M059J (cell line): Measurements from ENCODE around the gene MAD2L2. TPM values are rescaled to one million over a fixed set of nuclear protein-coding genes. Genes with fewer than 3 reads are reported as not detected.

Source experiments
- DNase-seq: peaks from one replicate; pipeline ENCODE4 v3.0.0-alpha.2; 2012; ENCODE audit warnings: low read depth
- total RNA-seq: library from RNA; depleted of rRNA; stranded (reverse); fragments of >200 nt; shearing (Covaris generic); gene quantifications from 2 replicates; pipeline ENCODE4 v1.2.3, GENCODE V29; 2014

Gene MAD2L2
- total RNA-seq, 1 experiment from 2014 or later: 129 TPM

DNA sequence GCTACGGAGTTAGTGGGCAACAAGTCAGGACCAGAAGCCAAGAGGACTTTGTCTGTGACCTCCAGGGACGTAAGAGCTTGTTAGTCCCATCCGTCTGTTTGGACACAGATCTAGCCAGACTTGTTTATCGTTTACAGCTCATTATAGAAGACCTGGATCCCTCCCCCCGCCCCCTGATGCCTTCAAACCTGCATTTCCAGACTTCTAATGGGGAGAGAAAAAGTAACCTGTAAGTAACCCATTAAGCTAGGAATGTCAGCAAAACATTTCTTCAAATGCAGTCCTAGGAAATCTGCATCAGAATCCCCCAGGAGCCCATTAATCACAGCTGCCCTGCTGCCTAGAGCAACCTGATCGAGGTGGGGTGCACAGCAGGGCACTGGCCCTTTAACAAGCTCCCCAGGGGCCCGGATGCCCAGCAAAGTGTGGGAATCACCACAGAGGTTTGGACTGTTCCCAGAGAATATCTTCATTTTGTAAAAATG, 1.4 kb upstream of the MAD2L2 start:
- DNase-seq: no peak

DNA sequence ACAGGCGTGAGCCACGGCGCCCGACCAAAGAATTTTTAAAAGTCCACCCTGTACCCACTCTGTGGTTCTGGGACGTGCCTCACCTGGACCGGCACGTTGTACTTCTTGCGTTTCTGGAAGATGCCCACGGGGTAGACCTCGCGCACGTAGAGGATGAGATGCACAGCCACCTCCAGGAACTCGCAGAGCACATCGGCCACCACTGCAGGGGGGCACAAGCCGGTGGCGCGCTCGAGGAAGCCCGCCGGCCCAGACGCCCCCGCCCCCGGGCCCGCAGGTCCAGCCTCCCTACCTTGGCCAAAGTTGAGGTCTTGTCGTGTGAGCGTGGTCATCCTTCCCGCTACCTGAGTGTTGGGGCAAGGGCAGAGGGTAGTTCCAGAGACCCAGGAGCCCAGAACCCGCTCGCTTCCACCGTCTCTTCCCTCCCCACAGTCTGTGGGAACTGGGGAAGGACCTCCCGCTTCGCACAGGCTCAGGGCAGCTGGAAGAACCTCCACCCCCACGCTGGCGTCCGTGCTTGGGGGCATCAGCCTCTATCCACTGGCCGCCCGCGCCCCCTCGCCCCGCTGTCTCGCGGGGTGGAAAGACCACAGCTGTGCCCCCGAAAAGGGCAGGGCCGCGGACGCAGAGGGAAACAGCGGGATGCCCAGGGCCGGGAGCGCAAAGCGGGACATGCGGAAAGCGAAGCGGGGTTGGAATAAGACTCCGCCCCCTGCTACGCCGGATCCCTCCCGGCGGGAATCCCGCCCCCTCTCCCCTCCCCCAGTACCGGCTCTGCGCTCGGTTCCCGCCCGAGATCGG, 478 bp downstream of the MAD2L2 start:
- peak; percentile 41 for DNase-seq

- no peak for DNase-seq
Measured at GRCh38 chr1:11678442-11678841, 2.5 kb downstream of the MAD2L2 start.

DNA sequence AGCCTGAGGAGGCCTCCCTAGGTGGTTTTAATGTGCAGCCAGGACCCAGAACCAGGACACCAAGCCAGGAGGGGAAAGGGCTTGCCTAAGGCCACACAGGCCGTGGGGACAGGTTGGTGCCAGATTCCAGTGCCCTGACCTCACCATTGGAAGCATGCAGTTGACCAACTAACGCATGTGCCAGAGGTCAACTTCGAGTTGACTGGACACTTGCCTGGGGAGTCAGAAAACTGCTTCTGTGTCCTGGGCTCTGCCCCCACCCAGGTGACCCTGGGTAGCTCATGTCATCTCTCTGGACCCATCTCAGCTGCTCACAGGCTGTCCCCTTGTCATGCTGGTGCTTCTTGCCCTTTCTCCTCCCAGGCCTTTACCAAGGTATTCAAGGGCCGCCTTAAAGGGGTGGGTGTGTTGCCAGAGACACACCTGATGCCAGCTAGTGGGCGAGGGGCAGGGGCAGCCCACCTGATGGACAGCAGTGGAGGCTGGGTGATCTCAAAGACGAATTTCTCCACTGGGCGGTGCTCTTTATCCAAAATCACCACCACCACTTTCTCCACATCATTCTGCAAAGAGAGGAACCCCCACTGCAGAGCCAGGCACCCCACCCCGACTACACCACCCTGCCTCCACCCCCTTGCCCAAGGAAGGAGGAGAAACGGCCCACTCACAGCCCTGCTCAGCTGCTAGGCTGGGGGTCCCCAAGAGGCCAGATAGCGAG, 4.4 kb downstream of the MAD2L2 start:
- DNase-seq: no peak

DNA sequence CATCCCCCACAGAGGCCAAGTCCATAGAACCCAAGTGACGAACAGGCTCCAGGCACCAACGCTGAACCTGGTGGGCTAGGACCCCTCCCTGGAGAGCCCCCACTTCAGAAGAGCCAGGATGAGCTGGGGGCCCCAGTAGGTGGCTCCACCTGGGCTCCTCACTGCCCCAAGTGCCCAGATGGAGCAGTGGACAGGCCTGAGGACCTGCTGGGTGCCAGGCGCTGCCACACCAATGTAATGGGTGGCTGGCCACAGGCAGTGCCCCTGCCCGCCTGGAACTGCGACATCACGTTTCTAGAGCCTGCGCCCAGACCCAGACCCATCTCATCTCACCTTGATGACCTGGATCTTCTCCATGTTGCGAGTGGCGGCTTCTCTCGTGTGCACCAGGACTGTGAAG, 5.6 kb downstream of the MAD2L2 start:
- DNase-seq: no peak

DNA sequence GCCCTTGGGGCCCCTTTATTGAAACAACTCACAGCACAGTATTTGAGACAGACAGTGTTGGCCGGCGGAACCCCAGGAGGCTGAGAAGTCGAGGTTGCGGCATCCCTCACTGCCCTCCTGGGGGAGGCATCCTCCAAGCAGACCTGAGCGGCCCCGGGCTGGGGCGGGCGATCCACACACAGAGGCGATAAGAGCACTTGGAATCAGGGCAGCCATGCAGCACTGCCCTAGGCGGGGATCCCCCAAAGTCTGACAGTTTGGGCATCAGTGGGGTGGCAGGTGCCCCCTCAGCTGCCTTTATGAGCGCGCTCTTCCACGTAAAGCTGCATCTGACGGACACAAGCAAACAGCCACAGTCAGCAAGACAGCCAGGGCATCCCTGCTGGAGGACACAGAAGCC, 6.5 kb downstream of the MAD2L2 start:
- no peak for DNase-seq

- DNase-seq: no peak
Measured at GRCh38 chr1:11673089-11673769, 7.7 kb downstream of the MAD2L2 start.

- DNase-seq: no peak
Measured at GRCh38 chr1:11671544-11672286, 9.2 kb downstream of the MAD2L2 start.

- no peak for DNase-seq
Measured at GRCh38 chr1:11671205-11671543, 9.8 kb downstream of the MAD2L2 start.

DNA sequence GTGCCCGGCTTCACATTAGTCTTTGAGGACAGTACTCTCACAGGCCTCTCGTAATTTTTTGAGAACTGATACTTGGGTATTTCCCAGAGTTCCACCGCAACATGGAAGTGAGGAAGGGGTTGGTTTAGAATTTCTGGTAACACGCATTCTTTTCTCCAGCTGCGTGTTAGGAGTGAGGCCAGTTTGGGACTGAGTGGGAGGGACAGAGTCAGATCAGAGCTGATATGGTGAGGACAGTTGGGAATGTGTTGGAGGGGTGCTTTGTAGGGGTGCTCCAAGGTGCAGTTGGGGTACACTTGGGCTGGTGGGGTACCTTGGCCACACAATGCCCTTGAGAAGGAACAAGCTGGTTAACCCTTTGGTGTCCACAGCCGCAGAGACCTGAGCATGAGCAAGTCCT, 10.2 kb downstream of the MAD2L2 start:
- DNase-seq: no peak

GRCh38 chr1:11668516-11668915, 12.4 kb downstream of the MAD2L2 start:
- DNase-seq: no peak

DNA sequence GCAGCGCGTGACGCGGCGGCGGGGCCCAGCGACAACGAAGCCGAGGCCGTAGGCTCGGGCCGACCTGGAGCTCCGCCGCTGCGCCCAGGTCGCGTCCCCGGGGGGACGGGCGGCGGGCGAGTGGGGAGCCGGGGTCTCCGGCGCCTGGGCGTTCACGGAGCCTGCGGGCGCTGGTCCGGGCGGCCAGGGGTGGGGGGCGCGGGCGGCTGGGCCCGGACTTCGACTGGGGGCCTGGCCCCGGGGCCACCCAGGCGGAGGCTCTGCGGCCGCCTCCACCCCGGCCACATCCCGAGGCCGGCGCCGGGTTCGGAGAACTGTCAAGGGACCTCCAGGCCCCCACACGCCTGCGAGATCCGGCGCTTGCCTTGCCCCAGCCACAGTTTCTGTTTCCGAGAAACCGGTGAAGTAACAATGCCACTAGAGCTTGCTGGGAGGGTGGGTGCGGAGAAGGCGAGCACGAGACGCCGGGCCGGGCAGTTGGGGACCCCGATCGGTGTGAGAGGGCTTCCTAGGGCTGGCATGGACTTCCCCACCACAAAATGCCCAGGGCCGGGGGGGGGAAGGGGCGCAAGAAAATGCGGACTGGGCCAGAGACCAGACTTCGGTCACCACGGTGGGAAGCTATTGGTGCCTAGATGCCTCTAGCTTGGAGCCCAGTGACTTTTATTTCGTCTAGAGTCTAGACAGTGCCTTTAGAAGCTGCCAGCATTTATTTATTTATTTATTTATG, 16.4 kb downstream of the MAD2L2 start:
- DNase-seq: peak; percentile 40

DNA sequence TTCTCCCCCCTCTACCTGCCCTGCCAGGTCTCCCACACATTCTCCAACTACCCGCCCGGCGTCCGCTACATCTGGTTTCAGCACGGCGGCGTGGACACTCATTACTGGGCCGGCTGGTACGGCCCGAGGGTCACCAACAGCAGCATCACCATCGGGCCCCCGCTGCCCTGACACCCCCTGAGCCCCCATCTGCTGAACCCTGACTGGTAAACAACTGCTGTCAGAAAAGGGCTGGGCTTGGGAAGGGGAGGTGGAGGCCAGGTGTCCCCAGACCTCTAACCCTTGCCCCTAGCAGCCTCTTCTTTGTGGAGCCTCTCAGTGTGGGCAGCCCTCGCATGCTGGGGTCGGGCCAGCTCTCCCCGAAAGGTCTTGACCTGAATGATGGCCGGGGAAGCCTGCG, 19.8 kb downstream of the MAD2L2 start:
- DNase-seq: no peak

GRCh38 chr1:11659748-11660147, 21.2 kb downstream of the MAD2L2 start:
- no peak for DNase-seq

DNA sequence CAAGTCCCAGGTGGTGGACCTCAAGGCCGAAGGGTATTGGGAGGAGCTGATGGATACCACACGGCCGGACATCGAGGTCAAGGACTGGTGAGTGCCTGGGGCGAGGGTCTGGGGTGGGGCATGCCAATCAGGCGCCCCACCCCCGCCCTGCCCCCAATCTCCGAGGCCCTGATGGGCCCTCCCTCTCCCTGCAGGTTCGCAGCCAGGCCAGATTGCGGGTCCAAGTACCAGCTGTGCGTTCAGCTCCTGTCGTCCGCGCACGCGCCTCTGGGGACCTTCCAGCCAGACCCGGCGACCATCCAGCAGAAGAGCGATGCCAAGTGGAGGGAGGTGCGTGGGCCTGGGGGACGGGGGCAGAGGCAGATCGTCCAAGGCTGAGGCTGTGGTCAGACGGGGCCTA, 22.4 kb downstream of the MAD2L2 start:
- DNase-seq: no peak

- no peak for DNase-seq
Measured at GRCh38 chr1:11657654-11658053, 23.3 kb downstream of the MAD2L2 start.

DNA sequence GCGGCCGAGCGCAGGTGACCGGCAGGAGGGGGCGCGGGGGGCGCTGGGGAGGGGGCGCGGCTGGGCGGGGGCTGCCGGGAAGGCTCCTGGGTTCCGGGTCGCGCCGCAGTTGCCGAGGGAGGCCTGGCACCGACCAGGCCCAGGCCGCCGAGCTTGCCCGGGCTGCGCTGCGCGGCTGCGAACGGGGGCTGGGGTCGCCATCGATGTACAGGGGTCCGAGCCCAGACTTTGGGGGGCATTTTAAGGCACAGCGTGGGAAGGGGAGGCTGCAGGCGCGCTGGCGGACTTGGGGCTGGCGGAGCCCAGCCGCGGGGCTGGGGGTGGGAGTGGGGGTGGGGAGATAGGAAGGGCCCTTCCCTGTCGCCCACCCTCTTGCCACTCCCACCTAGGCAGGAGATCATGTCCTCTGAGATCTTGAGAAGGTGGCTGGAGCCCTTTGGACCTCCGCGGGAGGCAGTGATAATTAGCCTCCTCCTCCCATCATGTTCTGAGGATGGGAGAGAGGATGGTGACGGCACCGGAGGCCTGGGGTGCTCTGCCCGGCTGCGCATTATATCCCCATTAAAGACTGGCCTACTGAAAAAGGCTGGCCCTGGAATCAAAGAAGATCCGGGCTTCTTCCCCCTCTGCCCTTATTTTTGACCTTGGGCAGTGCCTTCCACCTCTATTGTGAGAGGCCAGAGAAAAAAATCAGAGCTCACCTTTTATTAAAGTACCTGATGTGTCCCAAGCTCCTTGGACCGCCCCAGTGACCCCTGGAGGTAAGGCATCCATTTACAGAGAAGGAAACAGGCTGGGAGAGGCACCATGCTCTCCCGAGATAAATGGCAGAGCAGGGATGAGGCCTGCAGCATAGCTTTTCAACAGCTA, 25.8 kb downstream of the MAD2L2 start:
- no peak for DNase-seq

DNA sequence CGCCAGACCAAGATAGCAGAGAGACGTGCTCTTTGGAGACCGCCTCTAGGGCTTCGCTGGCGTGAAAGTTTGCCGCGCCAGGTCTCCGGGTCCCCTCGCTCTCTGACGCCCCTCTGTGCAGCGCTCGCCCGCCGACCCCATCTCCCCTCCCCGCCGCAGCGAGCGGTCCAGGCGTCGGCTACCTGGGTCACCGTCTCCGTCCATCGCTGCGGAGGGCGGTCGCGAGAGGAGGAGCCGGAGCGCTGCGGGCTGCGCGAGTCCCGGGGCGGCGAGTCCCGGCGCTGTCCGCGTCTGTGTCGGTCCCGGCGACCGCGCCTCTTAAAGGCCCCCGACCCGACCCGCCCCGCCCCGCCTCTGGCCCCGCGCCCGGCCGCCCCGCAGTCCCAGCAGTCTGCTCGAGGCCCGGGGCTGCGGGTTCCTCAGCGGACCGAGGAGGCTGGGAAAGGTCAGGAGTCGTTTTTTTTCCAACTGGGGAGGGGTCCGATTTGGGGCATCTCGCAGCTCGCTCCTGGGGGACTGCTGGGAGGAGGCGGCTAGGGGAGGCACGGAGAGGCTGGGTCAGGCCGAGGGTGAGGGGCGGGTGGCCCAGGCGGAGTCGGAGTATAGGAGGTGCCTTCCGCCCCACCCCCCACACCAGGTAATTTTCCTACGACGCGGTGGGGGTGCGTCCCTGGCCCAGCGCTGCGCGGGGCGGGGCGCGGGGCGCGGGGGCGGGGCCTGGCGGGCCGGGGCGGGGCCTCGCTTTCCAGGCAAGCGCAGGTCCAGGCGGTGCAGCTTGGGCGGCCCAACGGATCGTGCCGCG, 26.6 kb downstream of the MAD2L2 start, which contains the start of the genes FBXO2 and FBXO44:
TSS of gene FBXO2 (minus strand) at position 293 of the 802 bp plus-strand sequence. CDS start at position 204, 89 bp downstream.
TSS of gene FBXO44 (plus strand) at position 741 of the 802 bp plus-strand sequence. CDS start 959 bp downstream, outside the sequence.
- no peak for DNase-seq

- no peak for DNase-seq
Measured at GRCh38 chr1:11653861-11654136, 27.1 kb downstream of the MAD2L2 start.
